Osteoblast (primary cell): ENCODE results near the gene CBX2. TPM values are rescaled to one million over a fixed set of nuclear protein-coding genes. Genes with fewer than 3 reads are reported as not detected.

Source experiments
- DNase-seq: peaks from one replicate; pipeline ENCODE4 v3.0.0; 2011; ENCODE audit warnings: low spot score, mixed read lengths; ENCODE audit not compliant: insufficient read length; ENCODE audit errors: missing footprints
- H2AFZ ChIP-seq: 2 replicates; pipeline ENCODE4 v1.6.0; 2011; ENCODE audit warnings: mild to moderate bottlenecking, low read length
- H3K27ac ChIP-seq: 2 replicates; pipeline ENCODE4 v1.5.1; 2011; ENCODE audit warnings: mild to moderate bottlenecking, low read depth, low read length, moderate library complexity
- H3K27me3 ChIP-seq: 2 replicates; pipeline ENCODE4 v1.6.0; 2012; ENCODE audit warnings: mild to moderate bottlenecking, control low read depth, inconsistent platforms, low read length, moderate library complexity; ENCODE audit not compliant: insufficient read depth
- H3K36me3 ChIP-seq: 2 replicates; pipeline ENCODE4 v1.5.1; 2011; ENCODE audit warnings: mild to moderate bottlenecking, low read length, control low read depth, moderate library complexity; ENCODE audit not compliant: insufficient read depth
- H3K4me1 ChIP-seq: 2 replicates; pipeline ENCODE4 v1.5.1; 2011; ENCODE audit warnings: mild to moderate bottlenecking, low read length, control low read depth, moderate library complexity; ENCODE audit not compliant: insufficient read depth
- H3K4me2 ChIP-seq: 2 replicates; pipeline ENCODE4 v1.6.0; 2011; ENCODE audit warnings: mild to moderate bottlenecking, low read length; ENCODE audit not compliant: insufficient read depth
- H3K4me3 ChIP-seq: fragments of 200-600 bp; sonication (generic); 3 replicates; pipeline ENCODE4 v1.5.1; 2012; ENCODE audit warnings: mild to moderate bottlenecking, low read length, inconsistent platforms; ENCODE audit not compliant: insufficient read depth
- H3K79me2 ChIP-seq: 2 replicates; pipeline ENCODE4 v1.6.0; 2012; ENCODE audit warnings: mild to moderate bottlenecking, low read length, control low read depth, inconsistent platforms; ENCODE audit not compliant: insufficient read depth
- H3K9me3 ChIP-seq: 2 replicates; pipeline ENCODE4 v1.5.1; 2011; ENCODE audit warnings: low read depth, low read length, control low read depth
- H4K20me1 ChIP-seq: 2 replicates; pipeline ENCODE4 v1.6.0; 2012; ENCODE audit warnings: mild to moderate bottlenecking, low read length, control low read depth; ENCODE audit not compliant: insufficient read depth
- total RNA-seq: library from RNA; depleted of rRNA; stranded (reverse); fragments of >200 nt; gene quantifications from 2 replicates; pipeline ENCODE4 v1.2.3, GENCODE V29; 2012
- TF ChIP-seq, protein P1 (sequence below): IDR thresholded peaks from 2 replicates; pipeline ENCODE4 v1.5.1; 2011; ENCODE audit warnings: mild to moderate bottlenecking, low read depth, low read length, moderate library complexity; ENCODE audit errors: extremely low read depth

CBX2 gene
- total RNA-seq, 1 donor: 1.1 TPM

DNA sequence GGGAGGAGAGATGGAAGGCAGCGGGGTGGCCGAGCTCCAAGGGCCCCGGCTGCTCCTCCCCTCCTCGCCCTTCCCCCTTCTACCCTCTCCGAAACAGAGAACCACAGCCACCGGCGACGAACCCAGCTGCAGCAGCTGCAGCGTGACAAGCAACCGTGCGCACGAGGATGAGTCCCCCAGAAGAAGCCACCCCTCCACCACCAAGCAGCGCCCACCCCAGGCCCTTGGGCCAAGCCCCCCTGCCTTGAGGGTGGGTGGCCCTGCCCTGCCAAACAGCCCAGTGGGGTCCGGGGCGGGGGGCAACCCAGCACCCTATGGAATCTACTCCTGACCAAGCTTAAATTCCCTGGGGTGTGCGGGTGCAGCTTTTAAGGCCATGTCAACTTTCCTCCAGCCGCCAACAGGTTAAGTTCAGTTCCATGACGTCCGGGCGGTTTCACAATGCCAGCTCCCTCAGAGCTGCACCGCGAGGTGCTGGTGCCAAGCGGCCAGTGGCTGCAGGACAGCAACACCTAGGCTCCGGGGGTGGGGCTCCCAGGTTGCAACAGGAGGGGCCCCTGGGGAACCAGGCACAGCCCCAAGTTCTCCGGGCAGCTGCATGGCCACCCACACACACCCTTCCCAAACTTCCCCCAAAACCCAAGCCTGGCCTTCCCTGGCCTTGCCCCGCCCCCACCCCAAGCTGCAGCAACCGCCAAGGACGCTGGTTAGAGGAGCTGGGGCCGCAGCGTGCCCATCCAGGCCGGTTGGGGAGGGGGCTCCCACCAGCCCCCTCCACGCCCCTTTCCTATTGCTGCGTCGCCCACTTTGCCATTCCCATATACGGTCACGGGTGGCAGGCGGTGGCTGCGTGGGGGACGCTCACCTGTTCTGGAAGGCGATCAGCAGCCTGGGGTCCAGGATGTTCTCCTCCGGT lies 59.3 kb downstream of the CBX2 start:
- peak; percentile 97 for DNase-seq
- Histone ChIP-seq H3K27me3 (peaks cover 26% of the 10 kb centered on the region), H3K27ac (peak overlapping the region; percentile 68), H3K36me3 (peaks cover 14% of the 10 kb centered on the region), H3K4me2 (peak overlapping the region; percentile 88), H3K9me3 (no peaks in the 10 kb centered on the region), H2AFZ (no peak overlapping the region), H3K79me2 (peaks cover 26% of the 10 kb centered on the region), H3K4me3 (peak overlapping the region; percentile 90), H4K20me1 (peaks cover 29% of the 10 kb centered on the region), H3K4me1 (peaks cover 23% of the 10 kb centered on the region)
- TF ChIP-seq, protein P1, sequence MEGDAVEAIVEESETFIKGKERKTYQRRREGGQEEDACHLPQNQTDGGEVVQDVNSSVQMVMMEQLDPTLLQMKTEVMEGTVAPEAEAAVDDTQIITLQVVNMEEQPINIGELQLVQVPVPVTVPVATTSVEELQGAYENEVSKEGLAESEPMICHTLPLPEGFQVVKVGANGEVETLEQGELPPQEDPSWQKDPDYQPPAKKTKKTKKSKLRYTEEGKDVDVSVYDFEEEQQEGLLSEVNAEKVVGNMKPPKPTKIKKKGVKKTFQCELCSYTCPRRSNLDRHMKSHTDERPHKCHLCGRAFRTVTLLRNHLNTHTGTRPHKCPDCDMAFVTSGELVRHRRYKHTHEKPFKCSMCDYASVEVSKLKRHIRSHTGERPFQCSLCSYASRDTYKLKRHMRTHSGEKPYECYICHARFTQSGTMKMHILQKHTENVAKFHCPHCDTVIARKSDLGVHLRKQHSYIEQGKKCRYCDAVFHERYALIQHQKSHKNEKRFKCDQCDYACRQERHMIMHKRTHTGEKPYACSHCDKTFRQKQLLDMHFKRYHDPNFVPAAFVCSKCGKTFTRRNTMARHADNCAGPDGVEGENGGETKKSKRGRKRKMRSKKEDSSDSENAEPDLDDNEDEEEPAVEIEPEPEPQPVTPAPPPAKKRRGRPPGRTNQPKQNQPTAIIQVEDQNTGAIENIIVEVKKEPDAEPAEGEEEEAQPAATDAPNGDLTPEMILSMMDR: no peak

Other genes starting within 250 kb of the CBX2 start
- not detected in 2 replicates for gene RBFOX3, start 167.1 kb upstream of the CBX2 start, total RNA-seq
- gene ENPP7, start 47.2 kb upstream of the CBX2 start, total RNA-seq: not detected in 2 replicates
- 2.4 and 3.3 TPM in 2 replicates for gene CBX8, start 18.9 kb downstream of the CBX2 start, total RNA-seq
- 17.1 and 22.1 TPM in 2 replicates for gene CBX4, start 61.3 kb downstream of the CBX2 start, total RNA-seq